ENCODE measurements around the gene EIPR1.

Gene EIPR1

DNA sequence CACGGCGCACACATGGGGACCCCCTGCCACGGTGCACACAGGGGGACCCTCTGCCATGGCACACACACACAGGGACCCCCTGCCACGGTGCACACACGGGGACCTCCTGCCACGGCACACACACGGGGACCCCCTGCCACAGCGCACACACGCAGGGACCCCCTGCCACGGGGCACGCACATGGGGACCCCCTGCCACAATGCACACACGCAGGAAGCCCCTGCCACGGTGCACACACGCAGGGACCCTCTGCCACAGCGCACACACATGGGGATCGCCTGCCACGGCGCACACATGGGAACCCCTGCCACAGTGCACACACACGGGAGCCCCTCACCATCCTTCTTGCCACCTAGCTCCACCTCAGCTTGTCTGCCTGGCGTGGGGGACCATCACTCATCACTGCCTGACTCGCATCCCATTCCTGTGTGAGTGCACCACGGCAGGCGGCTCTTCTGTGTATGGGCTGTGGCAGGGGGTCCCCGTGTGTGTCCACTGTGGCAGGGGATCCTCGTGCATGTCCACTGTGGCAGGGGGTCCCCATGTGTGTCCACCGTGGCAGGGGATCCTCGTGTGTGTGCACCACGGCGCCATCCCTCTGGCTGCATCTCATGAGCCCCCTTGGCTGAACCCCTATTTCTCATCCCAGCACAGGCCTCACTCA lies 206.7 kb downstream of the EIPR1 start:
- no peak for DNase-seq

DNA sequence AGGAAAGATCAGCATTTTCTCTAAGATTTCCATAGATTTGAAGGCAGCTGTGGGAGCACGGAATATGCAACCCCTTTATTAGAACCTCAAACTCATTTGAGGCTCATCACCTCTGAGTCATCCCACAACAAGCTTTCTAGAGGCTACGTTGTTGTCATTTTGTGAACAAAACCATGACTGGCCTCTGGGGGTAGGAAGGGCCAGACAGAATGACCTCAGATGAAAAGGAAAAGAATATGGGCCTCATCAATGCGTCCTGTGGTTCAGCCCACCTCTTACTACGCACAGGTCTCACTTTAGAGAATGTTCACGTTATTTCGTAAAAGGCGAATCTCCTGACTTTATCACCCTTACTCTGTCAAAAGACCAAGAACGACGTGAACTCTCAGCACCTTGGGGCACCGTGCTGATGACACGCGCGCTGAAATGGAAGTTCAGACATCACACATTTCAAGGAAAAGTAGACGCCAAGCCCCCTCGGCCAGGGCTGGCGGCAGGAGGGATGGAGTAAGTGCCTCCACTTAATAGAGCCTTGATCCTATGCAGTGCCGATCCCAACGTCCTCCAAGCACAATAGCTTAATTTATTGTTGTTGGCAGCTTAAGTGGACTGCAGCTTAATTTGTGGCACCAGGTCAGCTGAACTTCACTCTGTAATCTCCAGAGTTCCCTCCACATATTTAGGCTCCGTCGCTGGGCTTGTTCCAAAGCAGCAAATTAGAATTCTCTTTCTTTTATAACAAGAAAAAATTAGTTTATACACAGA lies 208.3 kb downstream of the EIPR1 start:
- DNase-seq: no peak

DNA sequence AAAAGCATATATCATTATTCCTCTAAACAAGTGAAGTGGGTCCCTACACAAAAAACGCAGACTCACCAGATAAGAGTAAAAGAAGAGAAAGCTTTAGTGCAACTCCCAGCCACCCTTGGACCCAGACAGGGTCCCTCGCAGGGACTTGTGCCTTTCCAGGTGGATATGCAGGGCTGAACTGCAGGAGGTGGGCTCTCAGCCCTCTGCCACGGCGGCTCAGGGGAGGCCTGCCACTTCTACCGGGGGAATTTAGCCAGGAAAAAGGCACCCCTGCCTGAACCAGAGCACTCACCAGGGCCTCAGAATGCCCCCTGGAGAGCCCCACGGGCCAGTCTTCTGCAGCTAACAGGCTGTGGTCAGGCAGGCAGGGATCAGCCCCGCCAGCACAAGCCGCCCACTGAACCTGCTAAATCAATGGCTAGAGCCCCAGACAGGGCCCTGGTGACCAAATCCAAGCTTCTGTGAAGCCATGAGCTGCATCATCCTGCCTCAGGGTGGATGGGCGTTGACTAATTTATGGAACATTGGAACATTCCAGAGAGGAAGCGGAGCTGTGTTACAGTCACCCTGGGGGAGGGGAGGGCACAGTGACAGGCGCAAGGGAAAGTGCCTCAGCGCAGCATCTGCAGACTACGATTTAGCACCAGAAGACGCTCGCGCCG lies 209.3 kb downstream of the EIPR1 start:
- DNase-seq: no peak

DNA sequence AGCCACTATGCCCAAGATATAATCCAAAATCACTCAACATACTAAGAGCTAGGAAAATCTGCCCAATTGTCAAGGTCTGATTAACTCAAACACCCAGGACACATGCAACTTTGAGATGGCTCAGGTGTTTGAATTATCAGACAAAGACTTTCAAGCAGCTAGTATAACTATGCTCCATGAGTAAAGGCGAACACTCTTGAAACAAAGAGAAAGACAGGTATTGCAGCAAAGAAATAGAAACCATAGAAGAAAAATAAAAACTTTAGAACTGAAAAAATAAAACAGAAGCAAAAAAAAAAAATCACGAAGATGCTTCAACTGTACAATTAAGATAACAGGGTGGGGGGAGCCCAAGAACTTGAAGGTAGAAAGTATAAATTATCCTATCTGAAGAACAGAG lies 214.2 kb downstream of the EIPR1 start:
- DNase-seq: no peak

DNA sequence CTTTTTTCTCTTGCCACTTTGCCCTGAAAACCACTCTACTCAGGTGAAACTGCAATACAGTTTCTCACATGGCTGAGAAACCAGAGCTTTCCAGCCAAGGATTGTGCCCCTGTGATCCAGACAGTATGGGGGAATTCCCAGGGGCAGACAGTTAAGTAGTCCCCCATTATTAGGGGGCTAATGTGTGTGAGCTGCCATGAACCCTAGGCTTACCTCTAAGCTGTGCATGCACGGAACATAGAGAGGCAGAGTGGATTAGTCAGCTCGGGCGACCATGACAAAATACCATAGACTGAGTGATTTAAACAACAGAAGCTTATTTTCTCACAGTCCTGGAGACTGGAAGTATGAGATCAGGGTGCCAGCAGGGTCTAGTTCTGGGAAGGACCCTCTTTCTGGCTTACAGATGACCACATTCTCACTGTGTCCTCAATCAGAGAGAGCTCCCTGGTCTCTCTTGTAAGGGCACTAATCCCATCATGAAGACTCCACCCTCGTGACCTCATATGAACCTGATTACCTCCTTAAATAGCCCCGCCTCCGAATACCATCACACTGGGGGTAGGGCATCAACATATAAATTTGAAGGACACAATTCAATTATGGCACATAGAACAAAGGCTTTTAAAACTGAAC lies 215.1 kb downstream of the EIPR1 start:
- no peak for DNase-seq

DNA sequence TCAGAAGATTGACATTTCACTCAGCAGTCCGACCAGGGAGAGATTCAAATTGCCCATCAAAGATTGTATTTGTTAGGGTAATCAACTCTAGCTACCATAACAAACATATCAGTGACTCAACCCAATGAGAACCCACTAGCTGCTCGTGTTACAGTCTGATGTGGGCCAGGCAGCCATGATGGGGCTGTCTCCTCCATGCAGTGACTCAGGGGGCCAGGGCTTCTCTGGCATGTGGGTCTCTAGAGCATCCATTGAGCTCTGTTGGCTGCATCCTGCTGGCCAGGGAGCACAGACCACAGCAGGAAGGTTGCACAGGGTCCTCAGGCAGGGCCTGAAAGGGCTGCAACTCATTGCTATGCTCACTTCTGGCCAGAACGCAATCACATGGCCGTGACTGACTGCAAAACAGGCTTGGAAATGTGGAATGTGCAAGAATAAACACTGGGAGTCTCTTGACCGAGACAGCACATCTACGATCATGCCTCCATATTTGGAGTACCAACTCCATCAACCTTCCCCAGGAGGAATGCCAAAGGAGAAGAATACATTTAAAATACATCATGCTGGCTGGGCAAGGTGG lies 216.8 kb downstream of the EIPR1 start:
- no peak for DNase-seq

DNA sequence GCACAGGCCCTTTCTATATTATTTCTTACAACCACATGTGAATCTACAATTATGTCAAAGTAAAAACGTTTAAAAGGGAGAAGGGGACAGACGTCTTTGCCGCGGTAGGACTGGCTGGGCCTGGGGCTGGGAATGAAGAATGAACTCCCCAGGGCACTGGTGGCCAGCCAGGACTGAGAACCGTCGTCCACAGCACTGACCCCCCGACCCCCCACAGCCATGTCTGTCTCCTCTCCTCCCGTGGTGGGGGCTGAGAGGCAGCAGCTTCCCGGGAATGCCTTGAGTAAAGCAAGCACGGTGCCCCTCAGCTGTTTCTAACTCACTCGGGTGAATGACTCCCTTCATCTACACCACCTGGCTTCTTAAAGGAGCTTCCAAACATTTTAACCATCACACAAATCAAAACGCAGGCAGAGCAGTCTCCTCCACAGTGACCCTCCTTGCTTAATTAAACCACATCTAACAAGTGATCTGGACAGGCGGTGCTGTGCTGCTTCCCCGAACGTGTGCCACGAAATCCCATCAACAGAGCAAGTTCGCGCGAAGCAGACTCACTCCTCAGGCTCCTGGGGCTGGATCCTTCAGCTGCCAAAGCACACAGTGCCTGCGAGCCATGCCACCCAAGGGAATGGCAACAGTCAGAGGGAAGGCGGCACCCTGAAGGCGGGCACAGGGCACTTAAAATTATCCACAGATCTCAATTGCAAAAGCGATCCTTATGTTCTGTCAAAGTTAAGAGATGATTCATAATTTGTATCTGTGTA lies 217.7 kb downstream of the EIPR1 start:
- no peak for DNase-seq

DNA sequence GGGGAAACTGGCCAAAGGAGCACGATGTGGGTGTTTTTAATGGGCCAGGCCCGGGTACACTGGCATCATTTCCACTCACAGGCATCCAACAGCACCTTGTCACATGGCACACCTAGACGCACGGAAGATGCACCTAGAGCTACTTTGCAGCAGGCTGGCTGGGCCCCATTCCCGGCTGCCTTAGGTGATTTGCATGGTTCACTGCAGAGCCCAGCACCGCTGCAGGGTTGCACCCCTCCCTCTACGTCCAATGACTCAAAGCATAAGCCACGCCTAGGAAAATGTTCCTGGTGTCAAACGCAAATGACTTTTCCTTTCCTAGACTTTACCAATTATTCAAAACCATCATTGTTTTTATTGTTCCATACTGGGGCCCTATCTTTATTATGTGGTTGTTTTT lies 222.9 kb downstream of the EIPR1 start:
- no peak for DNase-seq

DNA sequence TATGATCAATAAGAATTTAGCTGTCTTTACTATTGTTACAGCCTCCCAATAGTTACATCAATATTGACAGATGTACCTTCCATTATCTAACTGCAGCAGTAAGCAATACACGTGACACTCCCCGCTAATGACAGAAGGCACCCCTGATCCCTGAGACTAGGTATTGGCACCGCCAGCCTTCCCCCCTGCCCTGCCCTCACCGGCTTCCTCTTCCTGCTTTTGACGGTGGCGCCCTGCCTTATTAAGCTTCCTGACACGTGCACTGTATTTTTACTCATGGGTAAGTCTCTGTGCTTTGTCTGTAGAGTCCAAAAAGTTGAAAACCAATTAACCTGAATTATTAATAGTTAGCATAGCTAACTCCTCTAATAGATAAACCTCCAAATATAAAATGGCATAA lies 223.5 kb downstream of the EIPR1 start:
- DNase-seq: no peak

DNA sequence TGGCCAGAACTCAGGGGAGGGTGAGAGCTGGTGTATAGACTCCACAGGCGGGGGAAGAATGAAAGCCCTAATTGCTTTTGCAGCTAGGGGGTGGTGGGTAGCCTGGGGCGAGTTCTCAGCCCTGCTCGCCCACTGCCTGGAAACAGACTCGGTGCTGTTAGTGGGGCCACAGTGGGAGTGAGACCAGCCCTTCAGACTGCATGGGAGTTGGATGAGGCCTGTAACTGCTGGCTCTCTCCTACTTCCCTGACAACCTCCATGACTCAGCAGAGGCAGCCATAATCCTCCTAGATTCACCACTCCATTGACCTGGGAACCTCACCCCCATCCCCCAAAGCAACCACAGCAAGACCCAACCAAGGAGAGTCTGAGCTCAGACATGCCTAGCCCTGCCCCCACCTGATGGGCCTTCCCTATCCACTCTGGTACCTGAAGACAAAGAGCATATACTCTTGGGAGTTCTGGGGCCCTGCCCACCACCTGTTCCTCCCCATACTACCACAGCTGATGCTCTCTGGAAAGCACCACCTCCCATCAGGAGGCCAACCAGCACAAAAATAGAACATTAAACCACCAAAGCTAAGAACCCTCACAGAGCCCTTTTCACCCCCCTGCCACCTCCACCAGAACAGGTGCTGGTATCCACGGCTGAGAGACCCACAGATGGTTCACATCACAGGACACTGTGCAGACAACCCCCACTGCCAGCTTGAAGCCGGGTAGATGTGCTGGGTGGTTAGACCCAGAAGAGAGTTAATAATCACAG lies 226.3 kb downstream of the EIPR1 start:
- DNase-seq: no peak

DNA sequence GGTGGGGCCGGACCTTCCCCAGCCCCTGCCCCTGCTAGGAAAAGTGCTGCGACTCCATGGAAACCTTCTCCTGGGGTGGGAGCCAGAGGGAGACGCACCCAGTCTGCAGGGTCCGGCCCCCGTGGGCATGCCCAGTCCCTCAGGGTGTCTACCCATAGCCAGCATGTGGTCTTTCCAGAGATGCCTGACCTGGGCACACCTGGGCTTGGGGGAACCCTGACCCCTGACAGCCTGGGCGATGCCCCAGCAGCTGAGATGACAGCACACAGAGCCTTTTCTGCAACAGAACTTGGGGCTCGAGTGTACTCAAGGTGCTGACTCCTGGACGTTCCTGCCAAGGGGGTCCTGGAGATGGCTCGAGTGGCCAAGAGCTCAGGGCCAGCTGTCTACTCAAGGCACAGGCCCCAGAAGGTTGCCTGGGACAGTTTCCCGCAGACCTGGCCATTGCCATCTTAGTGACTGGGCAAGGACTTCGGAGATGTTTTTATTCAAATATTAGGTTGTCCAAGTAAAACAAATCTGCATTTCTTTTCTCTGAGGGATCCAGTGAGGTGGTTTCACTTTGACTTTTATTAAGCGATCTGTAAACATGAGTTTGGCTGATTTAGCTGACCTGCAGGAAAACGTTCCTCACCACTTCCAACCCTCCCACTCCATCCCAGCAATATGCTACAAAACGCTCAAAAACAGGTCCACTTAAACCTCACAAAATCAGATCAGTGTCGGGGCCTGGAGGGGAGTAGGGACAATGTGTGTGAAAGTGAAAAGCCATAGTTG lies 228.0 kb downstream of the EIPR1 start:
- no peak for DNase-seq

DNA sequence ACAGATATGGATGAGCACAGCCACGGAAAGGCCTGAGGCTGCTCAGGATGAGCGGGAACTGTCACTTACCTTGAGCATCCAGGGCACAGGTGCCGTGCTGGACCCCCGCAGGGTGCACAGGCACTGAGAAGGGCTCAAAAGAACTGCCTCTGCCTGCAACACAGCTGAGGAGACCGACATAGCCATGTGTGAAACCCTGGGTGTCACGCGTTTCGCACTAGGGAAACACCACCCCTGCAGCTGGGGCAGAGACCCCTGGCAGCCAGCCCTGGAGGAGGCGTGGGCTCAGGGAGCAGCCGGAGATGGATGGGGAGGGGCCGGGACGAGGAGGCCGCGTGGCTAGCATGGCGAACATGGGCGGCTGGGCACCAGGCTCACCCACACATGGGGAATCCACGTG lies 228.9 kb downstream of the EIPR1 start:
- DNase-seq: no peak

DNA sequence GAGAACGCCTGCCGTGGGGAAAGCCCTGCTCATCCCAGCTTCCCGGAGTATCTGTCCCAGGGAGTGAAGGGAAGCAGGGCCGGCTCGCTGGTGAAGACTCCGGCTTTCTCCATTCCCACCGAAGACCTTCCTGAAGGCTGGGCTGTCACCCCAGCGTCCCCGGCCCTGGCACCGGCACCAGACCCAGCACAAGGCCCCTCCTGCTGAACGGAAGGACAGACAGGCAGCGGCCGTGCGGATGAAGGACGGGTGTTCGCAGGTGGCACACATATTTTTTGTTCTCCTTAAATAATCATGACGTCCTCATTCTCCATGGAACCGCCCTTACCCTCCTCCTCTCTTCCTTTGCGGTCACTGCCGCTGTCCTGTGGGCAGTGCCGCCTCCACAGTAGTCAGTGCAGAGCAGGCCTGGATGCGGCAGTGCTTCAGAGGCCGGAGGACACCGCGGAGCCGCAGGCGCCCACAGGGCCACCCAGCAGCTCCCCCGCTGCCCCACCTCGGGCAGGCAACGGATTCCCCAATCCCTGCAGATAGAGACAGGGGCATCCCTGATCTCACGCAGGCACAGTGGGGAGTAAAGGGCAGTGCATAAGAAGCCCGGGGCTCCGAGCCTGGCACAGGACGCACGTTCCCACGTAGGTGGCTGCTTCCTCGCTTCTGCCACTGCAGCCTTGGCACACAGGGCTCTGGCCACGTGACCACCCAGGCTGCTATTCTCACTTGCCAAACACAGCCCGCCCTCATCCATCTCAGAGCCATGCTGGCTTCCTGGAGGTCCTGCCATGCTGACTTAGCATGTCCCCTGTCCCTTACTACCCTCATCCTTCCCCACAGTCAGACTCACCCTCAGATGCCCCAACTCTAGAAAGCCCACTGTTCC lies 229.7 kb downstream of the EIPR1 start:
- no peak for DNase-seq

DNA sequence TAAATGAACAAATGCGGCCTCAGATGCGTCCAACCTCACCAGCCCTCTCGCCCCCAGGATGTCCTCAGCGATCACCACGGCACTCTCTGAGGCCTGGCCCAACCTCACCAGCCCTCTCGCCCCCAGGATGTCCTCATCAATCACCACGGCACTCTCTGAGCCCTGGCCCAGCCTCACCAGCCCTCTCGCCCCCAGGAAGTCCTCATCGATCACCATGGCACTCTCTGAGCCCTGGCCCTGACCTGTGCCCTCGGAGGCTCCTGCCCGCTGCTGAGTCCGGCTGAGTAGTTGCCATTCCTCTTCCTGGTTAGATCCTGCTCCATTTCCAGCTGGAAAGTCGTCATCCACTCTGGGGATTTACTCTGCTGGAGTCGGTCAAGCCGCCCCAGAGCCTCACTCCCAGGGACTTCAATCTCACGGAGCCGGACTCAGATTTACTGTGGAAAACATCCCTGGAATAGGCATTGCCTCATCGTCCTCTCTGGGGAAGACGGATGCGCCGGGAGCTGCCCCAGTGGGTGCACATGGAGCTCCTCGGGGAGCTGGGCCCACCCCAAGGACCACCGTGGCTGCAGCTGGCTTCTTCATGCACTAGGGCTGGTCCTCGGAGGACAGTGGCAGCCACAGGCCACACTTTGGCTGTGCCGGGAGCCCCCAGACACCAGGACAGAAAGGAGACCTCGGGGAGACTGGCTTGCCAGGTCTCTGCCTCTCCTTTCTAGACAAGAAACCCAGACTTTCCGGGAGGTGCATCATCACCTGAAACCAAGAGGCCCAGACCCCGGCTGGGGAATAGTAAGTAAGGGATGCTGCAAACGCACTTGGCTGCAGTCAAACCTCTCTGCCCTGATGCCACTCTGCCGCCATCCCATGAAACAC lies 230.6 kb downstream of the EIPR1 start:
- DNase-seq: no peak

DNA sequence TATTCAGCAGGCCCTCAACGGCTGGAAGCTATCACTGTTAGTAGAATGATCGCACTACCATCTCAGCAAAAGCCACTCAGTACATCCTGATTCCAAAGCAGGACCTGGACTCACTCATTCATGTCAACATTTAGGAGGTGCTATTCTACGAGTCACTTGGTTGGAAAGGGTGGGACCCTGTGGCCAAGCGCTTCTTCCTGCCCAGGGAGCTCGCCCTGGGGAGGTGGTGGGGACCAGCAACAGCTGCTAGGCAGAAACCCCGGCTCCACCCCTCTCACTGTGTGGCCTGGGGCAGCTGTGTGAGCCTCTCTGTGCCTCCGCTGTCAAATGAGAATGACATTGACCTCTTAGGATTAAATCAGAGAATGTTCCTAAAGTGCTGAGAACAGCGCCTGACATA lies 231.4 kb downstream of the EIPR1 start:
- no peak for DNase-seq

DNA sequence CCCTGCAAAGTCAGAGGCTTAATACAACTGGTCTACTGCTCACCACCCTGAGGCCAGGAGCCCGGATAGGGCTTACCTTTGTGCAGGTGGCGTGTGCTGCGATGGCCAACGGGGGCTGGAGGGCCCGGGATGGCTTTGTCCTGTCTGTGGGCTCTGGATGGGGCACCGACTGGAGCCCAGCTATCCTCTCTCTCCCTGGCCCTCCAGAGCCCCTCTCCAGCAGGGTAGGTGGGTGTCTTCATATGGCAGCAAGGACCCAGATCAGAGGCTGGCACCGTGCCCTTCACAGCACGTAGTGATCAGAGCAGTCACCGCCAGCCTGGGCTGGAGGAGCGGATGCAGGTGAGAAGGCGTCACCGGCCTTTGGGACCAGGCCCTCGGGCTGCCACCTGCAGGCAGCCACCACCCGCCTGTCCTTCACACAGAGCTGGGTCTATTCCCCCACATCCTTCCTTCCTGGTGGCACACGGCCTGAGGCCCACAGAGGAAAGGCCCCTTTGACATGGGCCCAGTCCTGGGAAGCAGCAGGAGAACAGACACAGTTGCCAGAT lies 232.1 kb downstream of the EIPR1 start:
- DNase-seq: no peak

DNA sequence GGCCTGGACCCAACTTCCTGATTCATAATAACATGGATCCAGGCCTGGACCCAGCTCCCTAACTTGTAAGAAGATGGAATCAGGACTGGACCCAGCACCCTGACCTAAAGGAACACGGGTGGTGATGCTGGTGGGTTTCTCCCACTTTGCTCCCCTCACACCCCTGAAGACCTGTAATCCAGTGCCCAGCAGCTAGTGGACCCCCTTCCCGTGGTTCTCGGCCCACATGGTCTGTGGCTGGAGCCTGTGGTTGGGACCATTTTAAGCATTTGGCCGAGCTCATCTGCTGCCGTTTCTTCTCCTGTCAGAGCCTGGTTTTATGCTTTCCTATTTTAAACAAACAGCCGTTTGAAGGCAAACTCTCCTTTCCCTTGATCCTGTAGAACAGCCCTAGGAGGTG lies 232.8 kb downstream of the EIPR1 start:
- no peak for DNase-seq

DNA sequence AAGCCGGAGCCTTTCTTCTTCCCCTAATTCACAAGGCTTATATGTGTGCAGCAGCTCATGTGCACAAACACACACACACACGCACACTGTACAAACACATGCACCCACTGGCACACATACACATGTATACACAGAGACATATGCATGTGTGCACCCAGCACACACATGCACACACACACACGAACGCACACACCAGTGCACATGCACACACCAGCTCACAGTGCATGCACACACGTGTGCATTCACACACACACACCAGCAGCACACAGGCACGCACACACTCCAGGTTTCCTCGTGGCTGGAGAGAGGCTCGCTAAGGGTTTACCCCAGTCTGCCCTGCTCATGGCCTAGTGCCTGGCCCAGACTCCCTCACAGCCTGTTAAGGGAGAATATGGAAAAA lies 234.0 kb downstream of the EIPR1 start:
- DNase-seq: no peak

All from NCI-H446 treated with DMSO at 0.1 percent for 48 hours (cell line).